HG03135 (cell line): Measurements from ENCODE around the gene CDH4.

ENCODE experiments used
- ATAC-seq: cut with Tn5 transposase; IDR thresholded peaks from one replicate; pipeline ENCODE4 v1.9.1; 2021; ENCODE audit warnings: mild to moderate bottlenecking, moderate library complexity; ENCODE audit not compliant: unreplicated experiment

The CDH4 gene

GRCh38 chr20:61927826-61928541, 675.9 kb downstream of the CDH4 start:
- ATAC-seq: no peak

GRCh38 chr20:61929561-61929960, 677.5 kb downstream of the CDH4 start:
- no peak for ATAC-seq

GRCh38 chr20:61929971-61930666, 678.1 kb downstream of the CDH4 start:
- no peak for ATAC-seq

- ATAC-seq: no peak
Measured at GRCh38 chr20:61930776-61931475, 678.9 kb downstream of the CDH4 start.

GRCh38 chr20:61931476-61932198, 679.6 kb downstream of the CDH4 start:
- ATAC-seq: no peak

GRCh38 chr20:61932199-61932592, 680.1 kb downstream of the CDH4 start:
- ATAC-seq: no peak

GRCh38 chr20:61932711-61933480, 680.8 kb downstream of the CDH4 start:
- ATAC-seq: no peak

- no peak for ATAC-seq
Measured at GRCh38 chr20:61933481-61933950, 681.5 kb downstream of the CDH4 start.

- no peak for ATAC-seq
Measured at GRCh38 chr20:61933951-61934715, 682.1 kb downstream of the CDH4 start.

GRCh38 chr20:61934716-61935530, 682.9 kb downstream of the CDH4 start:
- no peak for ATAC-seq

- no peak for ATAC-seq
Measured at GRCh38 chr20:61935926-61936700, 684.1 kb downstream of the CDH4 start.

- ATAC-seq: no peak
Measured at GRCh38 chr20:61936701-61937131, 684.7 kb downstream of the CDH4 start.

- ATAC-seq: no peak
Measured at GRCh38 chr20:61937146-61937962, 685.3 kb downstream of the CDH4 start.

GRCh38 chr20:61937963-61938838, 686.1 kb downstream of the CDH4 start:
- no peak for ATAC-seq

GRCh38 chr20:61938839-61939690, 687.0 kb downstream of the CDH4 start:
- ATAC-seq: no peak
